SK-N-MC (cell line): ENCODE measurements around the gene RPH3AL.

Experiments
- DNase-seq: peaks from one replicate; pipeline ENCODE4 v3.0.0-alpha.2; 2011; ENCODE audit warnings: low read depth, low spot score
- H3K27ac ChIP-seq: fragments of 200-600 bp; sonication (generic); 2 replicates; pipeline ENCODE4 v1.5.1; 2016; ENCODE audit warnings: mixed run types
- H3K36me3 ChIP-seq: fragments of 200-600 bp; sonication (generic); 2 replicates; pipeline ENCODE4 v1.6.1; 2017; ENCODE audit warnings: antibody characterized with exemption, low read length, mixed read lengths; ENCODE audit not compliant: insufficient read depth
- H3K4me3 ChIP-seq: fragments of 200-600 bp; sonication (generic); 2 replicates; pipeline ENCODE4 v1.5.1; 2016
- H3K9ac ChIP-seq: fragments of 200-600 bp; sonication (generic); 2 replicates; pipeline ENCODE4 v1.8.0; 2017; ENCODE audit warnings: mixed run types, mixed read lengths; ENCODE audit not compliant: insufficient read length
- H3K9me3 ChIP-seq: fragments of 200-600 bp; sonication (generic); 2 replicates; pipeline ENCODE4 v1.6.1; 2017; ENCODE audit warnings: low read depth, mild to moderate bottlenecking, antibody characterized with exemption, low read length, moderate library complexity, mixed read lengths
- EZH2 ChIP-seq: fragments of 200-600 bp; sonication (generic); IDR thresholded peaks from one replicate; pipeline ENCODE4 v1.6.1; 2017; ENCODE audit warnings: antibody characterized with exemption
- FOXP2 ChIP-seq: optimal IDR thresholded peaks from 2 replicates; pipeline ENCODE3; 2011; ENCODE audit warnings: mild to moderate bottlenecking, moderate library complexity; ENCODE audit not compliant: insufficient read depth; ENCODE audit errors: extremely low read length, control extremely low read depth
- POLR2AphosphoS5 ChIP-seq: IDR thresholded peaks from 2 replicates; pipeline ENCODE4 v1.6.1; 2012; ENCODE audit warnings: mild to moderate bottlenecking, low read depth, low read length, borderline replicate concordance

RPH3AL gene

GRCh38 chr17:306116-306515, 46.5 kb downstream of the RPH3AL start:
- Histone ChIP-seq H3K36me3 (no peaks in the 10 kb centered on the region), H3K4me3 (no peak overlapping the region), H3K9ac (no peak overlapping the region), H3K9me3 (no peaks in the 10 kb centered on the region), H3K27ac (no peak overlapping the region)
- TF ChIP-seq FOXP2 = no peak
- no peak for TF ChIP-seq POLR2AphosphoS5
- TF ChIP-seq EZH2 = no peak
- no peak for DNase-seq

- Histone ChIP-seq H3K9me3 (no peaks in the 10 kb centered on the region), H3K4me3 (no peak overlapping the region), H3K9ac (no peak overlapping the region), H3K27ac (no peak overlapping the region), H3K36me3 (no peaks in the 10 kb centered on the region)
- DNase-seq = no peak
- TF ChIP-seq EZH2 (no peak), FOXP2 (no peak), POLR2AphosphoS5 (no peak)
These were observed 47.3 kb downstream of the RPH3AL start for GRCh38 chr17:305090-305976.

GRCh38 chr17:304461-304860, 48.1 kb downstream of the RPH3AL start:
- TF ChIP-seq FOXP2 (no peak), POLR2AphosphoS5 (no peak), EZH2 (no peak)
- H3K4me3 ChIP-seq = no peak overlapping the region
- H3K9ac ChIP-seq = no peak overlapping the region

GRCh38 chr17:303168-303567, 49.4 kb downstream of the RPH3AL start:
- H3K9ac ChIP-seq = no peak overlapping the region
- no peak overlapping the region for H3K27ac ChIP-seq
- H3K36me3 ChIP-seq = no peaks in the 10 kb centered on the region
- no peak overlapping the region for H3K4me3 ChIP-seq
- no peak for DNase-seq
- TF ChIP-seq EZH2 (no peak), POLR2AphosphoS5 (no peak), FOXP2 (no peak)
- H3K9me3 ChIP-seq = no peaks in the 10 kb centered on the region

More at GRCh38 chr17:304461-304860, 48.1 kb downstream of the RPH3AL start:
- DNase-seq = no peak
- Histone ChIP-seq H3K36me3 (no peaks in the 10 kb centered on the region), H3K9me3 (no peaks in the 10 kb centered on the region), H3K27ac (no peak overlapping the region)

- H3K4me3 ChIP-seq = no peak overlapping the region
- H3K36me3 ChIP-seq = no peaks in the 10 kb centered on the region
- no peaks in the 10 kb centered on the region for H3K9me3 ChIP-seq
- TF ChIP-seq FOXP2 (no peak), POLR2AphosphoS5 (no peak), EZH2 (no peak)
- DNase-seq = no peak
- H3K27ac ChIP-seq = no peak overlapping the region
- H3K9ac ChIP-seq = no peak overlapping the region
These were observed 50.3 kb downstream of the RPH3AL start for GRCh38 chr17:302300-302698.

GRCh38 chr17:301681-302299, 50.8 kb downstream of the RPH3AL start:
- DNase-seq = no peak

GRCh38 chr17:300881-301280, 51.7 kb downstream of the RPH3AL start:
- Histone ChIP-seq H3K9me3 (no peaks in the 10 kb centered on the region), H3K27ac (no peak overlapping the region), H3K36me3 (no peaks in the 10 kb centered on the region), H3K9ac (no peak overlapping the region), H3K4me3 (no peak overlapping the region)
- DNase-seq = no peak
- TF ChIP-seq FOXP2 (no peak), EZH2 (no peak), POLR2AphosphoS5 (no peak)

More at GRCh38 chr17:301681-302299, 50.8 kb downstream of the RPH3AL start:
- Histone ChIP-seq H3K27ac (no peak overlapping the region), H3K9me3 (no peaks in the 10 kb centered on the region), H3K36me3 (no peaks in the 10 kb centered on the region), H3K9ac (no peak overlapping the region), H3K4me3 (no peak overlapping the region)
- no peak for TF ChIP-seq FOXP2
- TF ChIP-seq POLR2AphosphoS5 = no peak
- TF ChIP-seq EZH2 = no peak

GRCh38 chr17:299546-299945, 53.1 kb downstream of the RPH3AL start:
- Histone ChIP-seq H3K4me3 (no peak overlapping the region), H3K9me3 (no peaks in the 10 kb centered on the region), H3K27ac (no peak overlapping the region), H3K36me3 (no peaks in the 10 kb centered on the region), H3K9ac (no peak overlapping the region)
- no peak for DNase-seq
- TF ChIP-seq EZH2 = no peak
